Testis (tissue), 2 donors: Measurements from ENCODE around the gene MGAT1.

Experiments used
- CTCF ChIP-seq, 3 experiments: fragments of 450-650 bp in 2 of 3; fragments of 200-600 bp in 1 of 3; sonication (generic) in 1 of 3; IDR thresholded peaks; one replicate each; pipeline ENCODE4 v1.5.1; 2016 to 2019; ENCODE audit warnings: antibody characterized with exemption in 3 of 3, mild to moderate bottlenecking in 2 of 3, moderate library complexity in 1 of 3
- POLR2A ChIP-seq: fragments of 450-650 bp; IDR thresholded peaks from one replicate; pipeline ENCODE4 v1.6.1; 2017; ENCODE audit warnings: antibody characterized with exemption, mild to moderate bottlenecking, moderate library complexity

GRCh38 chr5:180798193-180798592 is 4.4 kb downstream of the MGAT1 start:
- TF ChIP-seq CTCF (IDR thresholded peaks at IDR 0.05) (no peak), POLR2A (no peak)
